SK-N-SH (cell line): Measurements from ENCODE around the gene FFAR2. TPM values are rescaled to one million over a fixed set of nuclear protein-coding genes. Genes with fewer than 3 reads are reported as not detected.
"Not testable (repeated sequence)": the region's sequence is repeated elsewhere in the genome, so short reads cannot be mapped to it uniquely, and the experiment has no call there.

Experiments
- CTCF ChIA-PET: fragments of 300-600, 350-600 bp; formaldehyde crosslinking; extraction: SDS; loops from one replicate; lab custom pipeline; 2021; lab: Yijun Ruan, JAX
- POLR2A ChIA-PET: fragments of 350-600 bp; sonication (Branson Sonifier 250); formaldehyde crosslinking; extraction: SDS; loops from one replicate; lab custom pipeline; 2020; ENCODE audit warnings: antibody characterized with exemption, inconsistent platforms; lab: Yijun Ruan, JAX
- DNase-seq: peaks from one replicate; pipeline ENCODE4 v3.0.0; 2012
- H2AFZ ChIP-seq: fragments of 200-600 bp; sonication (generic); 2 replicates; pipeline ENCODE4 v1.8.1; 2016; ENCODE audit warnings: antibody characterized with exemption, mild to moderate bottlenecking, low read depth
- H3F3A ChIP-seq: fragments of 200-600 bp; sonication (generic); replicated peaks from 2 replicates; pipeline ENCODE3; 2016; ENCODE audit warnings: antibody characterized with exemption, mild to moderate bottlenecking; ENCODE audit not compliant: insufficient read depth
- H3K27ac ChIP-seq, 2 experiments: fragments of 200-500 bp in 1 of 2; fragments of 200-600 bp in 1 of 2; sonication (Bioruptor generic) in 1 of 2; sonication (generic), shearing (Covaris generic) in 1 of 2; 2 replicates each; pipeline versions ENCODE4 v1.5.1 to v1.6.1; 2014 to 2016; ENCODE audit warnings: low read depth in 2 of 2, inconsistent platforms in 1 of 2, low read length in 1 of 2, mild to moderate bottlenecking in 1 of 2, mixed read lengths in 1 of 2
- H3K27me3 ChIP-seq: fragments of 200-600 bp; sonication (generic), shearing (Covaris generic); 2 replicates; pipeline ENCODE4 v1.6.1; 2016; ENCODE audit warnings: mixed run types; ENCODE audit not compliant: insufficient read depth
- H3K36me3 ChIP-seq, 2 experiments: fragments of 200-500 bp in 1 of 2; fragments of 200-600 bp in 1 of 2; sonication (Bioruptor generic) in 1 of 2; sonication (generic) in 1 of 2; replicated peaks in 1 of 2; 2 replicates each; pipeline versions ENCODE3 to v1.5.1; 2014 to 2016; ENCODE audit warnings: low read length in 1 of 2, mild to moderate bottlenecking in 1 of 2; ENCODE audit not compliant: insufficient read depth in 2 of 2, control insufficient read depth in 1 of 2
- H3K4me1 ChIP-seq, 2 experiments: fragments of 200-500 bp in 1 of 2; fragments of 200-600 bp in 1 of 2; sonication (Bioruptor generic) in 1 of 2; sonication (generic), shearing (Covaris generic) in 1 of 2; 2 replicates each; pipeline versions ENCODE4 v1.5.1 to v1.6.1; 2014 to 2016; ENCODE audit warnings: low read depth in 1 of 2, low read length in 1 of 2, mixed run types in 1 of 2; ENCODE audit not compliant: insufficient read depth in 2 of 2, control insufficient read depth in 1 of 2
- H3K4me2 ChIP-seq: fragments of 200-600 bp; sonication (generic), shearing (Covaris generic); 2 replicates; pipeline ENCODE4 v1.6.1; 2017; ENCODE audit warnings: mixed run types
- H3K4me3 ChIP-seq, 2 experiments: fragments of 200-500 bp in 1 of 2; fragments of 200-600 bp in 1 of 2; sonication (Bioruptor generic) in 1 of 2; sonication (generic), shearing (Covaris generic) in 1 of 2; 2 replicates each; pipeline versions ENCODE4 v1.5.1 to v1.8.1; 2014 to 2016; ENCODE audit warnings: low read depth in 2 of 2, inconsistent platforms in 1 of 2, low read length in 1 of 2, mild to moderate bottlenecking in 1 of 2, mixed read lengths in 1 of 2, moderate library complexity in 1 of 2
- H3K79me2 ChIP-seq: fragments of 200-600 bp; sonication (generic); 2 replicates; pipeline ENCODE4 v1.8.1; 2017; ENCODE audit warnings: mild to moderate bottlenecking; ENCODE audit not compliant: insufficient read depth
- H3K9ac ChIP-seq: fragments of 200-600 bp; sonication (generic); 2 replicates; pipeline ENCODE4 v1.6.1; 2017; ENCODE audit warnings: mixed run types
- H3K9me2 ChIP-seq: fragments of 200-600 bp; sonication (generic); 2 replicates; pipeline ENCODE4 v1.6.1; 2017; ENCODE audit warnings: mixed run types
- H3K9me3 ChIP-seq: fragments of 200-600 bp; sonication (generic); 2 replicates; pipeline ENCODE4 v1.6.1; 2017; ENCODE audit warnings: mixed run types, mild to moderate bottlenecking, moderate library complexity
- H4K20me1 ChIP-seq: fragments of 200-600 bp; sonication (generic); 2 replicates; pipeline ENCODE4 v1.6.1; 2017; ENCODE audit warnings: mild to moderate bottlenecking, mixed run types; ENCODE audit not compliant: insufficient read depth
- CTCF ChIP-seq: fragments of 200-600 bp; sonication (generic); IDR thresholded peaks from 2 replicates; pipeline ENCODE4 v1.6.1; 2017; ENCODE audit warnings: antibody characterized with exemption, mild to moderate bottlenecking, moderate library complexity
- ELF1 ChIP-seq: IDR thresholded peaks from 2 replicates; pipeline ENCODE4 v1.4.0; 2012
- FOXJ3 ChIP-seq: sonication (generic); formaldehyde crosslinking; IDR thresholded peaks from 2 replicates; pipeline ENCODE4 v1.5.1; 2020; ENCODE audit warnings: mild to moderate bottlenecking, missing genetic modification reagents
- IRF3 ChIP-seq: fragments of 150-350 bp; IDR thresholded peaks from 2 replicates; pipeline ENCODE4 v1.6.1; 2016; ENCODE audit warnings: mild to moderate bottlenecking, low read depth, low read length
- JUND ChIP-seq: IDR thresholded peaks from 2 replicates; pipeline ENCODE4 v1.4.0; 2012
- MEF2A ChIP-seq: IDR thresholded peaks from 2 replicates; pipeline ENCODE4 v1.4.0; 2012; ENCODE audit warnings: low read depth, borderline replicate concordance
- MXI1 ChIP-seq: IDR thresholded peaks from 2 replicates; pipeline ENCODE4 v1.6.1; 2012; ENCODE audit warnings: mild to moderate bottlenecking, low read depth, low read length, improper control_type of control experiment
- POLR2AphosphoS5 ChIP-seq: IDR thresholded peaks from 2 replicates; pipeline ENCODE4 v1.6.1; 2012; ENCODE audit warnings: low read depth, low read length
- RAD21 ChIP-seq: IDR thresholded peaks from 2 replicates; pipeline ENCODE4 v1.6.1; 2012; ENCODE audit warnings: mild to moderate bottlenecking, low read length
- RFX5 ChIP-seq: IDR thresholded peaks from 2 replicates; pipeline ENCODE4 v1.6.1; 2012; ENCODE audit warnings: mild to moderate bottlenecking, improper control_type of control experiment, low read length
- TAF1 ChIP-seq: IDR thresholded peaks from 2 replicates; pipeline ENCODE4 v1.6.1; 2012; ENCODE audit warnings: low read depth, mild to moderate bottlenecking, low read length, moderate library complexity, borderline replicate concordance
- TCF12 ChIP-seq: IDR thresholded peaks from 2 replicates; pipeline ENCODE4 v1.4.0; 2012
- TEAD4 ChIP-seq: IDR thresholded peaks from 2 replicates; pipeline ENCODE4 v1.4.0; 2012; ENCODE audit warnings: mild to moderate bottlenecking, borderline replicate concordance; ENCODE audit not compliant: insufficient read depth
- YY1 ChIP-seq: IDR thresholded peaks from 2 replicates; pipeline ENCODE4 v1.4.0; 2012; ENCODE audit warnings: low read depth, mild to moderate bottlenecking
- ZBTB33 ChIP-seq: IDR thresholded peaks from 2 replicates; pipeline ENCODE4 v1.4.0; 2012; ENCODE audit warnings: low read depth, borderline replicate concordance
- WGBS: methylation state at CpG from one replicate; pipeline ENCODE4 v1.1.6; 2017; ENCODE audit warnings: low lambda C conversion rate; 5-methylcytosine and 5-hydroxymethylcytosine counted together
- polyA plus RNA-seq, 3 experiments: library from polyadenylated mRNA; depleted of rRNA; stranded (reverse); fragments of >200 nt; gene quantifications; 2 replicates each; pipeline ENCODE4 v1.2.3, GENCODE V29; 2012
- TF ChIP-seq, protein P1 (sequence below): IDR thresholded peaks from 2 replicates; pipeline ENCODE4 v1.4.0; 2012; ENCODE audit warnings: low read depth
- TF ChIP-seq, protein P2 (sequence below): IDR thresholded peaks from 2 replicates; pipeline ENCODE4 v1.4.0; 2012; ENCODE audit warnings: low read depth, borderline replicate concordance
- TF ChIP-seq, protein P3 (sequence below): fragments of 150-350 bp; IDR thresholded peaks from 2 replicates; pipeline ENCODE4 v1.6.1; 2017; ENCODE audit warnings: antibody characterized with exemption, low read length, low read depth, borderline replicate concordance

FFAR2 gene
- polyA plus RNA-seq, 1 of the 3 experiments (the other 2 are of a cell fraction), result not detected

DNA sequence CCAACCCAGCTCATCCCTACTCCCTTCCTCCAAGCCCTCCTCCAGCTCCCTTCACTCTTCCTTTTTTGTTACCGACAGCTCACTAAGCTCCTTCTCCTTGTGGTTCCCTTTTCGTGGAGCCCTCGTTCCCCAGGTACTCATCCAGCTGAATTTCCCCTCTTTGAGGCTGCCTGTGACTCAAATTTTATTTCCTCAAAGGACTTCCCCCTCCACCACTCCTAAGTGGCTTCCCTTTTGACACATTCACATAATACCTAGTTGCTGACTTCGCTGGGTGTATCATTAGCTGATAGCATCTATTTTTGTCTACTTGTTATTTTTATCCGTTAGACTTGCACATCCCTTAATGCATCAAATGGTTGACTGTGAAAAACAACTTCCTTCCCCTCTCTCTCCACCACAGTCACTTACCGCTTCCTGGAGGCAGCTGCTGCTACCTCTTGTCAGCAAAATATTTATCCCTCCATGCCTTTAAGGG is 14.5 kb downstream of the FFAR2 start (continued):
- TF ChIP-seq CTCF (no peak), POLR2AphosphoS5 (no peak), JUND (no peak), TCF12 (no peak), RFX5 (no peak)
- TF ChIP-seq, protein P1, sequence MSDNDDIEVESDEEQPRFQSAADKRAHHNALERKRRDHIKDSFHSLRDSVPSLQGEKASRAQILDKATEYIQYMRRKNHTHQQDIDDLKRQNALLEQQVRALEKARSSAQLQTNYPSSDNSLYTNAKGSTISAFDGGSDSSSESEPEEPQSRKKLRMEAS, result no peak
- TF ChIP-seq, protein P2, sequence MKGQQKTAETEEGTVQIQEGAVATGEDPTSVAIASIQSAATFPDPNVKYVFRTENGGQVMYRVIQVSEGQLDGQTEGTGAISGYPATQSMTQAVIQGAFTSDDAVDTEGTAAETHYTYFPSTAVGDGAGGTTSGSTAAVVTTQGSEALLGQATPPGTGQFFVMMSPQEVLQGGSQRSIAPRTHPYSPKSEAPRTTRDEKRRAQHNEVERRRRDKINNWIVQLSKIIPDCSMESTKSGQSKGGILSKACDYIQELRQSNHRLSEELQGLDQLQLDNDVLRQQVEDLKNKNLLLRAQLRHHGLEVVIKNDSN, result no peak

GRCh38 chr19:35462956-35463355 is 14.9 kb downstream of the FFAR2 start:
- CTCF ChIA-PET, result interaction anchor here (0.7 to 2.9 kb wide), 3 partner anchors 86 to 135 kb away, joined by 3 to 11 read pairs (median 3); no protein-coding TSS in a partner anchor
- not testable (repeated sequence) for H3K9me2 ChIP-seq, H3K4me1 ChIP-seq, H3K4me2 ChIP-seq, DNase-seq, H3K79me2 ChIP-seq, H3K4me3 ChIP-seq, H2AFZ ChIP-seq, H3K27ac ChIP-seq, H3K36me3 ChIP-seq, H4K20me1 ChIP-seq, H3K9ac ChIP-seq, H3F3A ChIP-seq, H3K9me3 ChIP-seq
- H3K27me3 ChIP-seq, result peaks cover 41% of the 10 kb centered on the region
- 19% methylated on average over 7 of the region's 7 CpGs for WGBS
- POLR2A ChIA-PET, result interaction anchor here (0.6 kb wide), 1 partner anchor 134 kb away, joined by 4 read pairs; no protein-coding TSS in a partner anchor

- ChIA-PET POLR2A (no interaction called here), CTCF (interaction anchor here (1.1 kb wide), 1 partner anchor 29 kb away, joined by 3 read pairs; no protein-coding TSS in a partner anchor)
- no peak overlapping the region for H3K4me3 ChIP-seq
- H3K4me1 ChIP-seq, result no peaks in the 10 kb centered on the region
- H3F3A ChIP-seq, result no peaks in the 10 kb centered on the region
- no peaks in the 10 kb centered on the region for H3K9me2 ChIP-seq
- H3K79me2 ChIP-seq, result no peaks in the 10 kb centered on the region
- WGBS, result 7% methylated on average over 1 of the region's 1 CpG
- no peak overlapping the region for H3K9ac ChIP-seq
- TF ChIP-seq, protein P1, result no peak
- TF ChIP-seq MEF2A, result no peak
- no peak for TF ChIP-seq TCF12
- no peak for TF ChIP-seq YY1
- no peak for TF ChIP-seq POLR2AphosphoS5
- no peak for TF ChIP-seq ZBTB33
- TF ChIP-seq ELF1, result no peak
- no peak for TF ChIP-seq TAF1
- TF ChIP-seq IRF3, result no peak
- TF ChIP-seq, protein P3, sequence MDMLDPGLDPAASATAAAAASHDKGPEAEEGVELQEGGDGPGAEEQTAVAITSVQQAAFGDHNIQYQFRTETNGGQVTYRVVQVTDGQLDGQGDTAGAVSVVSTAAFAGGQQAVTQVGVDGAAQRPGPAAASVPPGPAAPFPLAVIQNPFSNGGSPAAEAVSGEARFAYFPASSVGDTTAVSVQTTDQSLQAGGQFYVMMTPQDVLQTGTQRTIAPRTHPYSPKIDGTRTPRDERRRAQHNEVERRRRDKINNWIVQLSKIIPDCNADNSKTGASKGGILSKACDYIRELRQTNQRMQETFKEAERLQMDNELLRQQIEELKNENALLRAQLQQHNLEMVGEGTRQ, result no peak
- no peak for TF ChIP-seq TEAD4
- TF ChIP-seq RAD21, result no peak
- TF ChIP-seq FOXJ3 (CRISPR knock-in tag), result no peak
- TF ChIP-seq MXI1, result no peak
- no peaks in the 10 kb centered on the region for H3K9me3 ChIP-seq
- DNase-seq, result no peak
- no peak overlapping the region for H2AFZ ChIP-seq
- peaks cover 67% of the 10 kb centered on the region for H3K27me3 ChIP-seq
- no peak overlapping the region for H3K27ac ChIP-seq
- H3K4me2 ChIP-seq, result no peak overlapping the region
- no peaks in the 10 kb centered on the region for H4K20me1 ChIP-seq
- H3K36me3 ChIP-seq, result no peaks in the 10 kb centered on the region
Measured at GRCh38 chr19:35466259-35466658, 18.2 kb downstream of the FFAR2 start.
